Peyer's patch (tissue), 4 donors: ENCODE data around the gene BTBD7.

Source experiments
- CTCF ChIP-seq, 6 experiments: fragments of 450-650 bp in 4 of 6; fragments of 200-600 bp in 2 of 6; sonication (generic) in 1 of 6; IDR thresholded peaks; one replicate each; pipeline ENCODE4 v1.5.1; 2017 to 2019; ENCODE audit warnings: antibody characterized with exemption in 6 of 6, mild to moderate bottlenecking in 3 of 6, moderate library complexity in 1 of 6
- POLR2A ChIP-seq, 2 donors: fragments of 450-650 bp; IDR thresholded peaks; one replicate each; pipeline ENCODE4 v1.5.1; 2017; ENCODE audit warnings: antibody characterized with exemption in 2 of 2, mild to moderate bottlenecking in 2 of 2, moderate library complexity in 2 of 2

GRCh38 chr14:93231129-93231979 lies 101.5 kb downstream of the BTBD7 start:
- TF ChIP-seq CTCF (IDR thresholded peaks at IDR 0.05), result no peak
- TF ChIP-seq POLR2A (IDR thresholded peaks at IDR 0.05), result no peak
